Globus pallidus (tissue), 1 donor: ENCODE data around the gene PMAIP1.
A peak's percentile ranks its signal among the peaks of the same experiment; 100 is the strongest.

Experiments used
- DNase-seq: peaks from one replicate; pipeline ENCODE4 v3.0.0-alpha.2; 2015; ENCODE audit warnings: low spot score

Gene PMAIP1

DNA sequence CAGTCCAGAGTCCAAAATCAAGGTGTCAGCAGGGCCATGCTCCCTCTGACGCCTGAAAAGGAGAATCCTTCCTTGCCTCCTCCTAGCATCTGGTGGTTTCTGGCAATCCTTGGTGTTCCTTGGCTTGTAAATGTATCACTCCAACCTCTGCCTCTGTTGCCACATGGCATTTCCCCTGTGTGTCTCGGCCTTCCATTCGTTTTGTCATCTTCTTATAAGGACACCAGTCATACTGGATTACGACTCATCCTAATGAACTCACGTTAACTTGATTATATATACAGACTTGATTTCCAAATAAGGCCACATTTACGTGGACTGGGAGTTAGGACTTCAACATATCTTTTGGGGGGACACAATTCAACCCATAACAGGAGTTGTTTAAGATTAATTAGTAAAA is 15.8 kb downstream of the PMAIP1 start:
- DNase-seq, result no peak

DNA sequence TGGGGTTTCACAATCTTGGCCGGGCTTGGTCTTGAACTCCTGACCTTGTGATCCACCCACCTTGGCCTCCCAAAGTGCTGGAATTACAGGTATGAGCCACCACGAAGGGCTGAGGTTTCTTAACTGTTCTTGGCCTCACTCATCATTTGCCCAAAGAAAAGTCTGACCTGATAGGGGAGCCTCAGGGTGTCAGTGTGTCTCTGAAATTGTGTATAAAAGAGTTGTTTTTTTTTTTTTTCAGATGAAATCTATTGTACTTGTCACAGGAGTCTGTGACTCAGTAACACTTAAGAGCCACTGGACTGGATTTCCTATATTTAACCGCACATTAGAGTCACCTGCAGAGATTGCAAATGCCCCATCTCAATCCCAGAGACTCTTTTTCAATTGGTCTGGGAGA is 16.9 kb downstream of the PMAIP1 start:
- DNase-seq, result no peak

GRCh38 chr18:59917422-59917821 is 17.6 kb downstream of the PMAIP1 start:
- no peak for DNase-seq

DNA sequence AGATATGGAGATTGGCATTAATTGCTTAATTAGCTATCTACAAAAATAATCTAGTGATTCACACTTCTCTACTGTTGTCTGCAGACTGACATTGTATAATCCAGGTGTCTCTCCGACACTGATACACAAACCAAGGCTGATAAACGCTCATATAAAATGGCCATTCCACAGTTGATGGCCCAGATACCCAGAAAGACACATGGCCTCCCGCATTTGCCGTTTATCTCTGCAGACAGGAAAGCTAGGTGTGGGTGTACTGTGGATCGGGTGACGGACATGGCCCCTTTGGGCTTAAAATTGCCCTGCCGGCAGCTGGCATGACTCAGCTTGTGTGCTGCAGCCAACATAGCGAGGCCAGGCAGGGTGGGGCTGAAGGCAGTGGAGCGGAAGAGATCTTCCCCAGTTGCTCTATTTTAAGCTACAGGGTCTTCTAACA is 18.5 kb downstream of the PMAIP1 start:
- DNase-seq, result no peak

DNA sequence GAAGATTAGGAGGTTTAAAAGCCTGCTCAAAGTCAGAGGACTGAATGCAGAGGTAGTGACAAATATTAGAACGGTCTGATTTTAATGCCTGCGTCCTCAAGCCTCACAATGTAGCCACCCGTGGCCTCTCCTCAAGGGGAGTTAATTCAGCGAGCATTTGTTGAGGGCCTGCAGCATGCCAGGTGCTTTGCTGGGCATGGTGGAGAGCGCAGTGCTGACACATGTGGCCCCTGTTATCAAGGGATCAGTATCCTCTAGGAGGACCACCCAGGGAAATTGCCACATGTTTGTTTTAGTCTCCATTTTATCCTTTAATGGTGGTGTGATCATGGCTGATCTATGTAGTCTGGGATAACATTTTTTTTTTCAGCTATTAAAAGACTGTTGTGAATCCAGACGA is 19.2 kb downstream of the PMAIP1 start:
- no peak for DNase-seq

DNA sequence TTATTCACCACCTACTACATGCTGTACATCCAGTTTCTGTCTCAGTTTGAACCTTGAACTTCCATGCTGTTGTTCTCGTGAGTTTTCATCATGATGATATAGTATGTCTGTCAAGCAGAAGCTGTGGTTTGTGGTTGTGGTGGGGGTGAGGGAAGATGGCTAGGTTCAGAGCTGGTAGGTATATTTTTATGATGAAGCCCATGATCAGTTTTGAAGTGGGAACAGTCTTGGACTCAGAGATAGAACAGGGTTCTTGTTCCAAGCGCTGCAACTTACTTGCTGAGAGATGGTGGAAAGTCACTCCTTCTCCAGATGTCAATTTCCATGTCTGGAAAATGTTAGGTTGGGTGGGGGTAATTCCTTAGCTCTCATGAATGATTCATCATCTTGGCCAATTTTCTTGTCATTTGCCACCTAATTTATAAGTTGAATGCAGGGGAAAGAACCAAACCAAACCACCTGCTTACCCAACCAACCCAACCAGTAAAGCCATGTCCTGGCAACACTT is 21.6 kb downstream of the PMAIP1 start:
- DNase-seq, result no peak

- DNase-seq, result no peak
Measured at GRCh38 chr18:59923539-59924196, 23.9 kb downstream of the PMAIP1 start.

- DNase-seq, result no peak
Measured at GRCh38 chr18:59926131-59926530, 26.3 kb downstream of the PMAIP1 start.

DNA sequence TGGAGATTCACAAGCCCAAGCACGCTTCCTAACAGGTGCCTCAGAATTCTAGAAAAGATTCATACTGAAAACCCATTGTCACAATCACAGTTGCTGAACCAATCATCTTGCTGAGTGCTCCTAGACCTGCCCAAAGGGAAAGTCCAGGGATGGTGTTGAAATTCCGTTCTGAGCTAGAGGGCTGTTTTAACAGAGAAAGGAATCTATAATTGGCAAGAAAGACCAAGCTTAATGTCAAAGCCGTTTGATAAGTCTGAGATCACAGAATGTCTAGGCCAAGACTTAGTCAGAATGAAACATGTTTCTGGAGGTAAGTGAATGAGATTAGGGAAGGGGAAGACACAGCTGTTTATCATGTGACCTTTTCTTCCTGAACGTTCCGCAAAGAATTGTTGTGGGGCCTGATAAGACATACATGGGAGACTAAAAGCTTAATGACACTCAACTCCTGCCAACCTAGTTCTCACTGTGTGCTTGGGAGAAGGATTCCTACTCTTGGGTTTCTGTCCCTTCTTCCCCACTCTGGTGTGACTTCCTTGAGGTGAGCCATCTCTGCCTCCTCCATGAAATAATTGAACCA is 27.5 kb downstream of the PMAIP1 start:
- DNase-seq, result peak; percentile 11

DNA sequence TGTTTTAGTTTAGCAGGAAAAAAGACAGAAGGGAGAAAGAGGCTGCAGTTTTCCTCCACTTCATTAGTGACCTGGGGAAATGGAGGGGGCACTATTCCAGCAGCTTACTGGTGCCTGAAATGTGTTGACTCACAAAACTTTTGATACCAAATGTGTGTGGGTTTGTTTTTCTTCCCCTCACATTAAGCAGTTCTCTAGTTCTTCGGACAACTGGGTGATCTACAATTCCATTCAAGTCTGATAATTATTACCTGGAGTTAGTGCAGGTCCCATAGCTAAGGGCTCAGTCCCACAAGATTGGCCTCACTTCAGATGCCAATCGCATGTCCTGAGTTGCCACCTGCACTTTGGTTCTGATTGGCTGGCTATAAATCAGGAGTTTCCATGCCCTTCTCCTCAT is 28.4 kb downstream of the PMAIP1 start:
- DNase-seq, result no peak

- DNase-seq, result no peak
Measured at GRCh38 chr18:59929621-59930295, 30.0 kb downstream of the PMAIP1 start.

GRCh38 chr18:59932401-59932800 is 32.6 kb downstream of the PMAIP1 start:
- DNase-seq, result no peak

DNA sequence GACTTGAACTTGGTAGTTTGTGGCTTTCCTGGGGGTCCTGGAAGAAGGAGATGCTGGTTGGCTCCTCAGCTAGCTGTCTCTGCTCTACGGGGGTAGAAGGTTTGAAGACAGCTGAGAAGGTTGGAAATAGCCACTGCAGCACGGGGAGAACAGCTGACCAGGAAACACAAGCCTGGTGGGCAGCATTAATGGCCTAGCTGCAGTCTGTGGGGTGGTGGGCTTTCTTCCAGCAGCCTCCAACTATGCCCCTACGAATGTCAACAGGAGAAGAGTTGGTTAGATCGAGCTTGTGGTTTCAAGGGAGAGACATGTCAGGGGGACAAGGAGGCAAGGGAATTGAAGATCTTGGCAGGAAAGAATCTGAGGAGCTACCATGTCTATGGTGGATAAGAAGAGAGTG is 38.9 kb downstream of the PMAIP1 start:
- DNase-seq, result no peak

DNA sequence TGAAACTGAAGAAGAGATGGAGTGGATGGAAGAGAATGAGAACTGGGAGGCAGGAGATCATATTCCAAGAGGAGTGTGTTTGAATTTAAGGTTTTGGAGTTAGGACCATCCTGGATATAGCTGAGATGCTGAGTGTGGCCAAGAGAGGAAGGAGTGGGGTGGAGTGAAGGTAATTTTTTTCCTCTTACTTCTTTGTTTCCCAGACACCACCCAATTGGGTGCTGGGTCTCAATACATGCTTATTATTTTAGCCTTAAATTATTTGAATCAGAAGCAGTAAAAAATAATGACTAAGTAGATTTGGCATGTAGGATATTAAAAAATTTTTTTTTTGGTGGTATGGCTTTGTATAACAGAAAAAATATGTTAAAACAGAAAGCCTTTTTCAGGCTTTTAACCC is 39.3 kb downstream of the PMAIP1 start:
- DNase-seq, result no peak

DNA sequence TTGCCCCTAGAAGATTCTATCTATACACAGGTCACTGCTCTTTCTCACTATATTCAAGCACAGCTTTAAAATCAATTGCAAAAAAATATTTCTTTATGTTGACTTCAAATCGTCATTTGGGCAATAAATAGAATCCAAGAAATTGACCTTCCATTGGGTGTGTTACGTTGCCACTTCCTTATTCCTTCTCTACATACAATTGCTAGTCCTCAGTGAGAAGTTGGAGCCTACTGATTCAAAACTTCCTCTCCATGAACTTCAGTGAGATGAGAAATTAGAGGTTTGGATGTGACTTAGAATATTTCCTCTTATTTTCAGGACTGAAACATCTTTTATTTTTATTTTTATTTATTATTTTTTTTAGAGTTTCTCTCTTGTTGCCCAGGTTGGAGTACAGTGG is 40.3 kb downstream of the PMAIP1 start:
- no peak for DNase-seq

- no peak for DNase-seq
Measured at GRCh38 chr18:59941331-59941730, 41.5 kb downstream of the PMAIP1 start.

DNA sequence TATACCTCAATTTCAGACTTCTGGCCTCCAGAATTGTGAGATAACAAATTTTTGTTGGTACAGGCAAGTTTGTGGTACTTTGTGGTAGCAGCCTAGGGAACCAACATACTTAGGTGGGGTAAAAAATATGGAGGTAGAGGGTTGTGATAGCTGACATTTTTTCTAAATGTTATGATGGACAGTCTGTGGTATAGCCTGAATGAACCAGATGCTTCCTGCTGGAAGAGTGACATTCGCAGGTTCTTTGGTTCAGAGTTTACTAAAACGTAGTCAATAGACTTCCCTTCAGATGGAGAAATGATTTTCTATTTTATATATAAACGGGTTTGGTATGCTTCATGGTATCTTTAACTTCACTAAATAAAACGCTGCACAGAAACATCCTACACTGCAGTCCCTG is 42.8 kb downstream of the PMAIP1 start:
- no peak for DNase-seq

DNA sequence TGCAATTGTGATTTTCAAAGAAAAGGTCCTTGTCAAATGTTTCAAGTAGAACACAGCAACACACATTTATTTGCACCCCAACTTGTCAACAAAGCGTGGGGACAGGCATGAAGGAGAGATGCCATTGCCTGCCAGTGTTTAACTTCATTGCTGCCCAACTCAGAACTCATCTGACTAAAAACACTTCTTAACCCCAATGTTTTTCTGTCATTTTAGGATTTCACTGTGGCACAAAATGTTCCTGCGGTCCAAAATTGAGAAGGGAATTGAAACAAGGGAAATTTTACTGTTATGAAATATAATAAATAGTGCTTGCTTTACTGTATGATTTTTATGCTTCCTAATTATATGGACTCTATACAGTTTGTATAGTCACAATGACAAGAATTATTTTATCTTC is 45.7 kb downstream of the PMAIP1 start:
- no peak for DNase-seq

DNA sequence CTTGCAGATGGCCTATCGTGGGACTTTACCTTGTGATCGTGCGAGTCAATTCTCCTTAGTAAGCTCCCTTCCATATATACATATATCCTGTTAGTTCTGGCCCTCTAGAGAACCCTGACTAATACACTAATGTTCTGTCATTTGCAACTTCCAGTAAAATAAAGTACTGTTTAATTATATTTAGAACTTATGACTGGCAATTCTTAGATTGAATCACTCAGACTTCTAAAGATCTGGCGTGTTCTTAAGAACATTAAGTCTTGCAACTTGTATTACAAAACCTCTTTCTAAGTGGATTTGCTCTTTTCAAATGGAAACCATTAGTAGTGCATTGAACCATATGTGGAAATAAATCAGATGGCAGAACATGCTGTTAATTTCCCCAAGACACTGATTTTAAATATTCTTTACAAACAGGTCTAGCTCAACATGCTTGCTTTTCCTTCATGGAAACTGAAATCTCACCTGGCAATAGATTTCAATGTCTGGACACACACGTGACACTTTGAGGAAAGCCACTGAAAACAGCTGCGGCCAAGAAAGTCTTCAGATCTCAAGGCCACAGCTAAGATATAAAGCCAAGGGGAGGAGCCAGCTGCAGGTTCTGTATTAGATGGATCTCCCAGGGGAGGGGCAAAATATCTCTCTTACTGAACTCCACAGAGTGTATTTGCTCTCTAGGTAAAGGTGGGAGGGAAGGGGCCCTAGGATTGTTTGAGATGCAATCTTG is 50.6 kb downstream of the PMAIP1 start:
- DNase-seq, result no peak

- DNase-seq, result no peak
Measured at GRCh38 chr18:59951591-59951990, 51.8 kb downstream of the PMAIP1 start.

- no peak for DNase-seq
Measured at GRCh38 chr18:59952283-59953007, 52.6 kb downstream of the PMAIP1 start.
